HG02938 (cell line): ENCODE results near the gene ENPP5.
"Not testable (repeated sequence)": the region's sequence is repeated elsewhere in the genome, so short reads cannot be mapped to it uniquely, and the experiment has no call there.

Source experiments
- ATAC-seq: cut with Tn5 transposase; IDR thresholded peaks from one replicate; pipeline ENCODE4 v1.9.1; 2021; ENCODE audit warnings: mild to moderate bottlenecking, moderate library complexity; ENCODE audit not compliant: unreplicated experiment

The ENPP5 gene

GRCh38 chr6:46175446-46175845, 4.7 kb upstream of the ENPP5 start:
- ATAC-seq, result peak; percentile 84

- no peak for ATAC-seq
Measured at GRCh38 chr6:46174904-46175303, 4.1 kb upstream of the ENPP5 start.

- ATAC-seq, result no peak
Measured at GRCh38 chr6:46172176-46172575, 1.4 kb upstream of the ENPP5 start.

GRCh38 chr6:46160102-46160501, 10.7 kb downstream of the ENPP5 start:
- no peak for ATAC-seq

GRCh38 chr6:46159229-46159628, 11.6 kb downstream of the ENPP5 start:
- no peak for ATAC-seq

- ATAC-seq, result no peak
Measured at GRCh38 chr6:46156701-46157100, 14.1 kb downstream of the ENPP5 start.

- not testable (repeated sequence) for ATAC-seq
Measured at GRCh38 chr6:46149066-46149465, 21.7 kb downstream of the ENPP5 start.

GRCh38 chr6:46144270-46144669, 26.5 kb downstream of the ENPP5 start:
- no peak for ATAC-seq

- ATAC-seq, result peak; percentile 74
Measured at GRCh38 chr6:46138281-46138680, 32.5 kb downstream of the ENPP5 start.

GRCh38 chr6:46137387-46137786, 33.4 kb downstream of the ENPP5 start:
- ATAC-seq, result peak; percentile 47

GRCh38 chr6:46136831-46137230, 33.9 kb downstream of the ENPP5 start:
- ATAC-seq, result no peak

GRCh38 chr6:46135176-46135575, 35.6 kb downstream of the ENPP5 start:
- ATAC-seq, result no peak

GRCh38 chr6:46134216-46134615, 36.6 kb downstream of the ENPP5 start:
- ATAC-seq, result no peak

GRCh38 chr6:46131291-46131690, 39.5 kb downstream of the ENPP5 start:
- not testable (repeated sequence) for ATAC-seq

GRCh38 chr6:46130666-46131065, 40.1 kb downstream of the ENPP5 start:
- no peak for ATAC-seq

GRCh38 chr6:46129629-46130511, 40.9 kb downstream of the ENPP5 start, which contains the start of gene ENPP4:
Gene ENPP4 (plus strand): TSS chr6:46129989. CDS start chr6:46139584, 9,595 bp downstream.
- ATAC-seq, result peak; percentile 96

- ATAC-seq, result peak; percentile 14
Measured at GRCh38 chr6:46129291-46129628, 41.5 kb downstream of the ENPP5 start.

GRCh38 chr6:46128476-46128875, 42.3 kb downstream of the ENPP5 start:
- no peak for ATAC-seq

GRCh38 chr6:46119679-46120078, 51.1 kb downstream of the ENPP5 start:
- not testable (repeated sequence) for ATAC-seq

- no peak for ATAC-seq
Measured at GRCh38 chr6:46118836-46119235, 51.9 kb downstream of the ENPP5 start.

GRCh38 chr6:46118157-46118556, 52.6 kb downstream of the ENPP5 start:
- no peak for ATAC-seq

- ATAC-seq, result no peak
Measured at GRCh38 chr6:46116289-46116688, 54.5 kb downstream of the ENPP5 start.

- ATAC-seq, result no peak
Measured at GRCh38 chr6:46115634-46116033, 55.1 kb downstream of the ENPP5 start.
